ENCODE data around the gene KRTAP4-8. TPM values are rescaled to one million over a fixed set of nuclear protein-coding genes. Genes with fewer than 3 reads are reported as not detected.
"Not testable (repeated sequence)": the region's sequence is repeated elsewhere in the genome, so short reads cannot be mapped to it uniquely, and the experiment has no call there.

KRTAP4-8 gene
- total RNA-seq, 1 donor from 2014 or later: not detected

- Mint-ChIP-seq H3K36me3 (ENCODE audit: low read depth) (peaks cover 2% of the 10 kb centered on the region), H3K4me3 (no peak overlapping the region), H3K4me1 (no peaks in the 10 kb centered on the region), H3K27me3 (ENCODE audit: low read depth) (peaks cover 20% of the 10 kb centered on the region), H3K9me3 (peaks cover 10% of the 10 kb centered on the region), H3K27ac (ENCODE audit: unreplicated experiment) (no peak overlapping the region)
- no peak for TF ChIP-seq CTCF (conservative IDR thresholded peaks at IDR 0.05)
- DNase-seq (ENCODE audit: low read depth, low spot score): no peak
Measured at GRCh38 chr17:41133880-41134735, 36.2 kb upstream of the KRTAP4-8 start.

GRCh38 chr17:41131979-41132378 is 34.0 kb upstream of the KRTAP4-8 start:
- H3K4me3 Mint-ChIP-seq: no peak overlapping the region
- no peaks in the 10 kb centered on the region for H3K4me1 Mint-ChIP-seq
- no peak overlapping the region for H3K27ac Mint-ChIP-seq (ENCODE audit: unreplicated experiment)
- DNase-seq (ENCODE audit: low read depth, low spot score): no peak
- TF ChIP-seq CTCF (conservative IDR thresholded peaks at IDR 0.05): no peak
- H3K27me3 Mint-ChIP-seq (ENCODE audit: low read depth): peaks cover 28% of the 10 kb centered on the region
- peaks cover 2% of the 10 kb centered on the region for H3K9me3 Mint-ChIP-seq
- H3K36me3 Mint-ChIP-seq (ENCODE audit: low read depth): no peaks in the 10 kb centered on the region

- no peak overlapping the region for H3K27ac Mint-ChIP-seq (ENCODE audit: unreplicated experiment)
- H3K4me1 Mint-ChIP-seq: no peaks in the 10 kb centered on the region
- no peak overlapping the region for H3K4me3 Mint-ChIP-seq
- H3K36me3 Mint-ChIP-seq (ENCODE audit: low read depth): no peaks in the 10 kb centered on the region
- H3K27me3 Mint-ChIP-seq (ENCODE audit: low read depth): peaks cover 44% of the 10 kb centered on the region
- TF ChIP-seq CTCF (conservative IDR thresholded peaks at IDR 0.05): no peak
- no peak for DNase-seq (ENCODE audit: low read depth, low spot score)
- peaks cover 2% of the 10 kb centered on the region for H3K9me3 Mint-ChIP-seq
Measured at GRCh38 chr17:41127371-41127770, 29.4 kb upstream of the KRTAP4-8 start.

GRCh38 chr17:41126412-41126811 is 28.5 kb upstream of the KRTAP4-8 start:
- no peak overlapping the region for H3K4me3 Mint-ChIP-seq
- H3K36me3 Mint-ChIP-seq (ENCODE audit: low read depth): no peaks in the 10 kb centered on the region
- no peak overlapping the region for H3K27ac Mint-ChIP-seq (ENCODE audit: unreplicated experiment)
- H3K4me1 Mint-ChIP-seq: no peaks in the 10 kb centered on the region
- H3K9me3 Mint-ChIP-seq: peaks cover 2% of the 10 kb centered on the region
- TF ChIP-seq CTCF (conservative IDR thresholded peaks at IDR 0.05): no peak
- DNase-seq (ENCODE audit: low read depth, low spot score): no peak
- peaks cover 40% of the 10 kb centered on the region for H3K27me3 Mint-ChIP-seq (ENCODE audit: low read depth)

- no peak for TF ChIP-seq CTCF (conservative IDR thresholded peaks at IDR 0.05)
- Mint-ChIP-seq H3K27me3 (ENCODE audit: low read depth) (peaks cover 41% of the 10 kb centered on the region), H3K9me3 (peaks cover 2% of the 10 kb centered on the region), H3K4me1 (no peaks in the 10 kb centered on the region), H3K36me3 (ENCODE audit: low read depth) (no peaks in the 10 kb centered on the region), H3K27ac (ENCODE audit: unreplicated experiment) (no peak overlapping the region), H3K4me3 (no peak overlapping the region)
- DNase-seq (ENCODE audit: low read depth, low spot score): no peak
Measured at GRCh38 chr17:41125064-41125463, 27.1 kb upstream of the KRTAP4-8 start.

GRCh38 chr17:41123991-41124371 is 26.0 kb upstream of the KRTAP4-8 start, which contains the start of gene KRTAP4-12:
TSS of gene KRTAP4-12 (minus strand) at chr17:41124182. CDS start at chr17:41124122, 60 bp downstream.
- not testable (repeated sequence) for H3K27ac Mint-ChIP-seq (ENCODE audit: unreplicated experiment); H3K36me3 Mint-ChIP-seq (ENCODE audit: low read depth); H3K4me3 Mint-ChIP-seq; H3K9me3 Mint-ChIP-seq; DNase-seq (ENCODE audit: low read depth, low spot score); H3K4me1 Mint-ChIP-seq
- H3K27me3 Mint-ChIP-seq (ENCODE audit: low read depth): peaks cover 36% of the 10 kb centered on the region

- not testable (repeated sequence) for H3K9me3 Mint-ChIP-seq; H3K4me3 Mint-ChIP-seq; DNase-seq (ENCODE audit: low read depth, low spot score); H3K27ac Mint-ChIP-seq (ENCODE audit: unreplicated experiment); H3K4me1 Mint-ChIP-seq; H3K36me3 Mint-ChIP-seq (ENCODE audit: low read depth)
- H3K27me3 Mint-ChIP-seq (ENCODE audit: low read depth): peaks cover 35% of the 10 kb centered on the region
Measured at GRCh38 chr17:41123292-41123990, 25.5 kb upstream of the KRTAP4-8 start.

Measured in neural crest cell (in vitro differentiated cells).